Progenitor cell of endocrine pancreas (in vitro differentiated cells): Measurements from ENCODE around the gene DRC3. TPM values are rescaled to one million over a fixed set of nuclear protein-coding genes. Genes with fewer than 3 reads are reported as not detected.

Experiments used
- DNase-seq: peaks from one replicate; pipeline ENCODE4 v3.0.0; 2021; ENCODE audit warnings: low spot score; ENCODE audit not compliant: unreplicated experiment
- H3K27ac Mint-ChIP-seq: 2 replicates; pipeline ENCODE4 v1.8.0; 2021; ENCODE audit warnings: mild to moderate bottlenecking, moderate library complexity, mixed read lengths
- H3K27me3 Mint-ChIP-seq: 2 replicates; pipeline ENCODE4 v1.8.0; 2021; ENCODE audit warnings: mixed read lengths
- H3K36me3 Mint-ChIP-seq: 2 replicates; pipeline ENCODE4 v1.8.0; 2022; ENCODE audit warnings: mixed read lengths; ENCODE audit not compliant: insufficient read depth
- H3K4me1 Mint-ChIP-seq: 2 replicates; pipeline ENCODE4 v1.8.0; 2021; ENCODE audit warnings: low read depth, mixed read lengths
- H3K4me3 Mint-ChIP-seq: 2 replicates; pipeline ENCODE4 v1.8.0; 2021; ENCODE audit warnings: low read depth, mild to moderate bottlenecking, moderate library complexity, mixed read lengths
- H3K9me3 Mint-ChIP-seq: 2 replicates; pipeline ENCODE4 v1.8.0; 2021; ENCODE audit warnings: low read depth, mixed read lengths
- total RNA-seq: library from RNA; stranded (reverse); gene quantifications from 2 replicates; pipeline ENCODE4 v1.2.1, GENCODE V29; 2021
- TF ChIP-seq, protein P1 (sequence below): fragments of 200-600 bp; sonication (generic); IDR thresholded peaks from one replicate; pipeline ENCODE4 v1.5.0; 2021; ENCODE audit warnings: antibody characterized with exemption, mild to moderate bottlenecking; ENCODE audit not compliant: unreplicated experiment

The DRC3 gene
- total RNA-seq, 1 donor from 2014 or later = 15.4 TPM

DNA sequence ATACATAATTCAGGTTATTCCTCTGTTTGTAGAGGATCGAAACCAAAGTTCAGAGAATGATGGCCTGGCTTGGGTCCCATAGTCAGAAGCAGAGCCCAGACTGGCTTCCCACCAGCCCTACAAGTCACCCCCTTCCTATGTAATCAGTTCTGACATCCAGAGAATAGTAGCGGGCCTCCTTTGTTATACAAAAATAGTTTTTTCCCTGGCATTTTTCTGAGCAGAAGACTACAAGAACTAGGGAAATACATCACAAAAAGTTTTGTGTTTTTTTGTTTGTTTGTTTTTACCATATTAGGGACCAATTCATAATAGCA, 47.1 kb downstream of the DRC3 start:
- Mint-ChIP-seq H3K27ac (no peak overlapping the region), H3K4me1 (peaks cover 3% of the 10 kb centered on the region)
- no peak for DNase-seq

DNA sequence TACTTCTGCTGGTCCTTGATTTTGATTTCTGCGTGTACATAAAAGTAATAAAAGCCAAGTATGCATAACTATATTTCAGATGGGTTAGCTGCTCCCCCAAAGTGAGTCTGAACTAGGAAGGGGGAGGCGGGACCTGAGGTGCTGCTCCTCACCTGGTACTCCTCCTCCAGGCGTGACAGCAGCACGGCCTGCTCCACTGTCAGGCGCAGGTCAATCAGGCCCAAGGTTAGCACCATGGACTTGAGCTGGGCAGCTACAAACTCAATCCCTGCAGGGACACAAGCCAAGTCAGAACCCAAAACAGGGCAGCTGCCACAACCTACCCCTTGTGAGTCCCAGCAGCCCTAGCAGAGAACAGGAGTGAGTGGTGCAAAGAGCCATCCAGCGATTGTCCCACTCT, 48.3 kb downstream of the DRC3 start:
- Mint-ChIP-seq H3K36me3 (peaks cover 1% of the 10 kb centered on the region), H3K4me3 (no peak overlapping the region), H3K27me3 (no peaks in the 10 kb centered on the region), H3K27ac (no peak overlapping the region), H3K9me3 (no peaks in the 10 kb centered on the region), H3K4me1 (peaks cover 3% of the 10 kb centered on the region)
- no peak for DNase-seq
- TF ChIP-seq, protein P1, sequence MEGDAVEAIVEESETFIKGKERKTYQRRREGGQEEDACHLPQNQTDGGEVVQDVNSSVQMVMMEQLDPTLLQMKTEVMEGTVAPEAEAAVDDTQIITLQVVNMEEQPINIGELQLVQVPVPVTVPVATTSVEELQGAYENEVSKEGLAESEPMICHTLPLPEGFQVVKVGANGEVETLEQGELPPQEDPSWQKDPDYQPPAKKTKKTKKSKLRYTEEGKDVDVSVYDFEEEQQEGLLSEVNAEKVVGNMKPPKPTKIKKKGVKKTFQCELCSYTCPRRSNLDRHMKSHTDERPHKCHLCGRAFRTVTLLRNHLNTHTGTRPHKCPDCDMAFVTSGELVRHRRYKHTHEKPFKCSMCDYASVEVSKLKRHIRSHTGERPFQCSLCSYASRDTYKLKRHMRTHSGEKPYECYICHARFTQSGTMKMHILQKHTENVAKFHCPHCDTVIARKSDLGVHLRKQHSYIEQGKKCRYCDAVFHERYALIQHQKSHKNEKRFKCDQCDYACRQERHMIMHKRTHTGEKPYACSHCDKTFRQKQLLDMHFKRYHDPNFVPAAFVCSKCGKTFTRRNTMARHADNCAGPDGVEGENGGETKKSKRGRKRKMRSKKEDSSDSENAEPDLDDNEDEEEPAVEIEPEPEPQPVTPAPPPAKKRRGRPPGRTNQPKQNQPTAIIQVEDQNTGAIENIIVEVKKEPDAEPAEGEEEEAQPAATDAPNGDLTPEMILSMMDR = no peak

More for the DNA sequence above, 47.1 kb downstream of the DRC3 start:
- Mint-ChIP-seq H3K4me3 (no peak overlapping the region), H3K9me3 (no peaks in the 10 kb centered on the region), H3K27me3 (no peaks in the 10 kb centered on the region), H3K36me3 (peaks cover 2% of the 10 kb centered on the region)
- TF ChIP-seq, protein P1 = no peak

DNA sequence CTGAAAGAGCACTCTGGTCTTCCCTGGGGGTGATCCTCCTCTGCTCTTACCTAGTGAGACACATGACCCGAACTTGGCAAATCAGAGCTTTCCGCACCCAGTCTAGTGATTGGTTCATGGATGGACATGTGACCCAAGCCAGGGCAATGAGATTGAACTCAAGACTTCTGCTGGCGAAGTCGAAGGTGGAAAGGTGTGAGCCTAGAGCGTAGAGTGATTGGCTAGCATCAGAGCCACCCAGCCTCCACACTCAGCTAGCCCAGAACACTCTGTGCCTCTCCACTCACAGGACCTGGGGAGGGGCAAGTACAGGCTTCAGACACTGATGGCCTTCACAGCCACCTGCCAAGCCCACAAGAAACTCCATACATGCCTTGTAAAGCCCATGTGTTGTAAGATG, 48.7 kb downstream of the DRC3 start:
- Mint-ChIP-seq H3K27ac (no peak overlapping the region), H3K4me1 (peaks cover 3% of the 10 kb centered on the region), H3K27me3 (no peaks in the 10 kb centered on the region), H3K4me3 (no peak overlapping the region), H3K9me3 (no peaks in the 10 kb centered on the region), H3K36me3 (no peaks in the 10 kb centered on the region)
- TF ChIP-seq, protein P1 = no peak
- DNase-seq = no peak

DNA sequence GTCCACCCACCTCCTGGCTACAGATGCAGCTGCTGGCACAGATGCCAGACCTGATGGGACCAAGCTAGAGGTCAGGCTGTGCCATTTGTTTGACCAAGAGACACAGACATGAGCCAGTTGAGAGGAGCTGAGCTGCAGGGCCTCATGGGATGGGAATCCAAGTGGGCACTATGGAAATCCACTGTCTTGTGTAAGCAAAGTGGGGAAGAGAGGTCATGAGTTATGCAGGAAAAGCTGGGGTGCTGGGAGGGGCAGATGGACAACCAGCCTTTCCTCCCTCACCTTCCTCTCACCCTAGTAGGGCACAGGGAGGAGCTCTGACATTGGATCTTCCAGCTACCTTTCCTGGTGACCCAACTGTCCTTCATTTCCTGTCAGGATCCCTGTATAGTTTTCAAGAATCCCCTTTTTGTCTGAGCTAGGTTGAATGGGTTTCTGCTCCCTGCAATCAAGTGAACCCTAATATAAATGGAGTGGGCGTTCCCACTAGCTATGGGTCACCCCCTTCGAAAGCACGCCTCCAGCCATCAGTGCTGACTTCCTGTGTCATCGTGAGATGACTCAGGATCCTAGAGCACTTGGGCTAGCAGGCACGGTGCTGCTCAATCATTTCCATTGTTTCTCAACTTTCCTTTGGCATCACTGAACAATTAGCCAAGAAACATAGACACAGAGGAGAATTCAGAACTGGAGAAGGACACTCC, 52.7 kb downstream of the DRC3 start:
- H3K27ac Mint-ChIP-seq = no peak overlapping the region
- H3K36me3 Mint-ChIP-seq = no peaks in the 10 kb centered on the region
- H3K4me3 Mint-ChIP-seq = no peak overlapping the region
- H3K27me3 Mint-ChIP-seq = no peaks in the 10 kb centered on the region
- DNase-seq = no peak
- H3K9me3 Mint-ChIP-seq = no peaks in the 10 kb centered on the region
- no peaks in the 10 kb centered on the region for H3K4me1 Mint-ChIP-seq
- TF ChIP-seq, protein P1 = no peak

DNA sequence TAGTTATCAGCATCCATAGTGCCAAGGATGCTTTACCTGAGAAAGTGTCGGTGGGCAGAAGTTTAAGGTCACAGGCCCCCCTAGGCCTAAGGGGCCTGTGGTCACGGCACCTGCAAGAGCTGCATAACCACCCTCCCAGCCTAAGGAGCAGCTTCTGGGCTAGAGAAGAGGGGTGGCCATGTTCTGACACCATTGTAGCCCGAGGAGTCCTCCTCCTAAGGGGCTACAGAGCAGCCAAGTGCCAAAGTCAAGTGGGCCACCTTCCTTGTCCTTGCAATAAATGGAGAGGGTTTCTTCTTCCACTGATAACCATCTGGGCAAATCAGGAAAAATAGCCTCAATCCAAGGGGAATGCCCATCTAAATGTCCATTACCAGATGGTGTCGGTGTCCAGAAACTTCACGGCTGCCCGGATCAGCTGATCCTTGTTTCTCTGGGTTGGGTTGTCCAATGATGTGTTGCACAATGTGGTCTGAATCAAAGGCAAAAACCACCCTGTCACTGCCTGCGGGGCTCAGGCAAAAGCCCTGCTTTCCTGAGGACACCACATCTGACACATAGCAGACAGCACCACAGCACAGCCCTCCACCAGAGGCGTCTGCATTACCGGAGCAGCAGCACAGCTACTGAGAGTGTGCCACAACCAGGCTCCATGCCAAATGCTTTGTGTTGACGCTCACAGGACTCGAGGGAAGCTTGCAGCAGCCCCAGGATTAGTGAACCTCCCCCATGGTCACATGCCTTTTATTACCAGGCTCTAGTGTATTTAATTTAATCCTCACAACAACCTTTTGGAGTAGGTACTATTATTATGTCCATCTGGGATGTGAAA, 53.5 kb downstream of the DRC3 start:
- Mint-ChIP-seq H3K27ac (no peak overlapping the region), H3K36me3 (no peaks in the 10 kb centered on the region), H3K9me3 (no peaks in the 10 kb centered on the region), H3K27me3 (no peaks in the 10 kb centered on the region), H3K4me3 (no peak overlapping the region), H3K4me1 (no peaks in the 10 kb centered on the region)
- DNase-seq = no peak
- TF ChIP-seq, protein P1 = no peak
